Measurements from ENCODE around the gene OR6Q1.

The OR6Q1 gene

GRCh38 chr11:58055806-58056401 lies 25.2 kb downstream of the OR6Q1 start:
- Histone ChIP-seq H3K36me3 (no peaks in the 10 kb centered on the region), H3K9ac (no peak overlapping the region), H3K4me1 (no peaks in the 10 kb centered on the region), H3K4me3 (no peak overlapping the region), H3K4me2 (no peak overlapping the region), H3K9me3 (no peaks in the 10 kb centered on the region), H3K27me3 (no peaks in the 10 kb centered on the region), H4K20me1 (no peaks in the 10 kb centered on the region), H3K27ac (no peak overlapping the region)
- TF ChIP-seq Cebpa-rat (IDR thresholded peaks at IDR 0.05) = no peak

DNA sequence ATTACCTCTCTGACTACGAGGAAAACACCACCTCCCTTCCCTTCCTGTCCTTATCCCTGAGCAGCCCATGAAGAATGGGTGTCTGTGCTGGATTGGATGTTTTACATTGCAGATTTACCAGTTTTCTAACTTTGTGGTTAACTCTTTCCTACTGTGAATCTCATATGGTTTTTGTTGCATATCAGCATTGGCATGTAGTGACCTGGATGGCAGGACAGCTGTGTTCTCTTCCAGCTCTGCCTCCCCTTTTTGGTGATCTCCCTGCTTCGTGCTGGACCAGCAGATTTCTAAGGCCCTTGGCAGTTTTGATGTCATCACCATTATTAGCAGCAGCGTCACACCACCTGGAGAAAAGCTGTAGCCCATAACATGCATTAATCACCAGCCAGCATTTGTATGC lies 26.7 kb downstream of the OR6Q1 start:
- no peaks in the 10 kb centered on the region for H3K4me1 ChIP-seq
- H3K4me3 ChIP-seq = no peak overlapping the region
- H3K27me3 ChIP-seq = no peaks in the 10 kb centered on the region
- H3K4me2 ChIP-seq = no peak overlapping the region
- no peaks in the 10 kb centered on the region for H3K9me3 ChIP-seq
- no peak overlapping the region for H3K27ac ChIP-seq
- no peak overlapping the region for H3K9ac ChIP-seq
- no peaks in the 10 kb centered on the region for H3K36me3 ChIP-seq
- no peaks in the 10 kb centered on the region for H4K20me1 ChIP-seq
- TF ChIP-seq Cebpa-rat (IDR thresholded peaks at IDR 0.05) = no peak

GRCh38 chr11:58058276-58059006 lies 27.7 kb downstream of the OR6Q1 start:
- no peaks in the 10 kb centered on the region for H4K20me1 ChIP-seq
- no peaks in the 10 kb centered on the region for H3K9me3 ChIP-seq
- no peak overlapping the region for H3K9ac ChIP-seq
- H3K4me1 ChIP-seq = no peaks in the 10 kb centered on the region
- H3K27ac ChIP-seq = no peak overlapping the region
- no peak overlapping the region for H3K4me2 ChIP-seq
- H3K4me3 ChIP-seq = no peak overlapping the region
- no peak for TF ChIP-seq Cebpa-rat (IDR thresholded peaks at IDR 0.05)
- H3K27me3 ChIP-seq = no peaks in the 10 kb centered on the region
- H3K36me3 ChIP-seq = no peaks in the 10 kb centered on the region

- H3K4me1 ChIP-seq = no peaks in the 10 kb centered on the region
- no peak overlapping the region for H3K27ac ChIP-seq
- no peak overlapping the region for H3K4me2 ChIP-seq
- H3K9ac ChIP-seq = no peak overlapping the region
- no peak overlapping the region for H3K4me3 ChIP-seq
- no peaks in the 10 kb centered on the region for H3K36me3 ChIP-seq
- no peak for TF ChIP-seq Cebpa-rat (IDR thresholded peaks at IDR 0.05)
- no peaks in the 10 kb centered on the region for H4K20me1 ChIP-seq
- H3K27me3 ChIP-seq = no peaks in the 10 kb centered on the region
- H3K9me3 ChIP-seq = no peaks in the 10 kb centered on the region
Observed at GRCh38 chr11:58059007-58059350, 28.2 kb downstream of the OR6Q1 start.

GRCh38 chr11:58060535-58060934 lies 29.8 kb downstream of the OR6Q1 start:
- H3K4me1 ChIP-seq = no peaks in the 10 kb centered on the region
- TF ChIP-seq Cebpa-rat (IDR thresholded peaks at IDR 0.05) = no peak
- no peak overlapping the region for H3K4me2 ChIP-seq
- H3K27me3 ChIP-seq = no peaks in the 10 kb centered on the region
- H3K9me3 ChIP-seq = no peaks in the 10 kb centered on the region
- no peak overlapping the region for H3K27ac ChIP-seq
- H4K20me1 ChIP-seq = no peaks in the 10 kb centered on the region
- no peak overlapping the region for H3K4me3 ChIP-seq
- no peak overlapping the region for H3K9ac ChIP-seq
- no peaks in the 10 kb centered on the region for H3K36me3 ChIP-seq

DNA sequence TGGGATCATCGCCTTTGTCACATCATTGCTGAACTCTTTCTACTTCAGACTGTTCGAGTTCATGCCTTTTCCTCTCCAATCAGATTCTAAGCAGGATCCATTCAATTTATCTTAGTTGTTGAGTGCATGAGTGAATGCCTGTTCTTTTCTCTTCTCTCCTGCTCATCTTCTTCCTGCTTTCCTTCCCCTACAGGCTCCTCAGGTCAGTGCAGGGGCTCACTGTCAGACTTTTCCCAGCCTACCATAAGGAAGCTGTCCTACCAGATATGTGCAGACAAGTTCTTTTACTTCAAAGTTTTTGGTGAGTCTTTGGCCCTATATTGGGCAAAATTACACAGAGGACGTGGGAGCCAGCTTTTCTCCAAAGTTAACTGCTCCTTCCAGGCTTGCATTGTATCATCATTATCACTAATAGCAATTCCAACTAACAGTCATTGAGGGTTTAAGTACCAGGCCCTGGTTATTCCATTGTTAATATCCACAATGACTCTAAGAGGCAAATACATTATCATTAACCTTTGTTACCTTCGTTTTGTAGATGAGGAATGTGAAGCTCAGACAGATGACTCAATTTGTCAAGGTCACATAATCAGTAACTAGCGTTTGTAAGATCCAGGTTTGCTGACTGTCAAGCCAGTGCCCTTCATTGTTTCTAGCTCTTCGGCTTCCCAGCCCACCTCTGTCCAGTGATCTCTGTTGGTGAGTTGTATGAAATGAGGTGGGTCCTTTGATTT lies 30.4 kb downstream of the OR6Q1 start:
- no peaks in the 10 kb centered on the region for H3K9me3 ChIP-seq
- no peaks in the 10 kb centered on the region for H3K4me1 ChIP-seq
- H3K4me3 ChIP-seq = no peak overlapping the region
- no peaks in the 10 kb centered on the region for H3K36me3 ChIP-seq
- H4K20me1 ChIP-seq = no peaks in the 10 kb centered on the region
- TF ChIP-seq Cebpa-rat (IDR thresholded peaks at IDR 0.05) = no peak
- no peaks in the 10 kb centered on the region for H3K27me3 ChIP-seq
- H3K4me2 ChIP-seq = no peak overlapping the region
- no peak overlapping the region for H3K9ac ChIP-seq
- no peak overlapping the region for H3K27ac ChIP-seq

GRCh38 chr11:58061813-58062212 lies 31.1 kb downstream of the OR6Q1 start:
- Histone ChIP-seq H3K9me3 (no peaks in the 10 kb centered on the region), H3K27me3 (no peaks in the 10 kb centered on the region), H3K4me2 (no peak overlapping the region), H3K27ac (no peak overlapping the region), H3K4me1 (peaks cover 6% of the 10 kb centered on the region; the same call in 1 of the 2 replicates), H3K36me3 (no peaks in the 10 kb centered on the region), H3K4me3 (no peak overlapping the region), H4K20me1 (no peaks in the 10 kb centered on the region), H3K9ac (no peak overlapping the region)
- TF ChIP-seq Cebpa-rat (IDR thresholded peaks at IDR 0.05) = no peak

- H3K9me3 ChIP-seq = no peaks in the 10 kb centered on the region
- TF ChIP-seq Cebpa-rat (IDR thresholded peaks at IDR 0.05) = no peak
- H3K9ac ChIP-seq = no peak overlapping the region
- no peaks in the 10 kb centered on the region for H3K27me3 ChIP-seq
- no peaks in the 10 kb centered on the region for H4K20me1 ChIP-seq
- no peak overlapping the region for H3K27ac ChIP-seq
- no peak overlapping the region for H3K4me3 ChIP-seq
- H3K4me2 ChIP-seq = no peak overlapping the region
- H3K4me1 ChIP-seq = peaks cover 7% of the 10 kb centered on the region; the same call in 1 of the 2 replicates
- no peaks in the 10 kb centered on the region for H3K36me3 ChIP-seq
Observed at GRCh38 chr11:58067685-58068084, 36.9 kb downstream of the OR6Q1 start.

- no peak for TF ChIP-seq Cebpa-rat (IDR thresholded peaks at IDR 0.05)
- no peak overlapping the region for H3K9ac ChIP-seq
- peaks cover 7% of the 10 kb centered on the region; the same call in 1 of the 2 replicates for H3K4me1 ChIP-seq
- no peak overlapping the region for H3K4me2 ChIP-seq
- H3K4me3 ChIP-seq = no peak overlapping the region
- no peaks in the 10 kb centered on the region for H3K9me3 ChIP-seq
- H3K36me3 ChIP-seq = no peaks in the 10 kb centered on the region
- H3K27ac ChIP-seq = no peak overlapping the region
- H4K20me1 ChIP-seq = no peaks in the 10 kb centered on the region
- H3K27me3 ChIP-seq = no peaks in the 10 kb centered on the region
Observed at GRCh38 chr11:58068655-58069054, 37.9 kb downstream of the OR6Q1 start.

GRCh38 chr11:58070585-58070984 lies 39.8 kb downstream of the OR6Q1 start:
- no peaks in the 10 kb centered on the region for H4K20me1 ChIP-seq
- H3K4me3 ChIP-seq = no peak overlapping the region
- H3K9ac ChIP-seq = no peak overlapping the region

More at GRCh38 chr11:58070585-58070984, 39.8 kb downstream of the OR6Q1 start:
- no peak overlapping the region for H3K27ac ChIP-seq
- H3K9me3 ChIP-seq = no peaks in the 10 kb centered on the region
- peaks cover 7% of the 10 kb centered on the region; the same call in 1 of the 2 replicates for H3K4me1 ChIP-seq
- H3K4me2 ChIP-seq = no peak overlapping the region
- no peaks in the 10 kb centered on the region for H3K27me3 ChIP-seq
- TF ChIP-seq Cebpa-rat (IDR thresholded peaks at IDR 0.05) = no peak
- H3K36me3 ChIP-seq = no peaks in the 10 kb centered on the region

All from BLaER1 (cell line).